Activated gamma-delta T cell treated with Interleukin-2 at 50 U/mL for 16 hours (primary cell): ENCODE measurements around the gene HNRNPK.

Experiments used
- DNase-seq: peaks from one replicate; pipeline ENCODE4 v3.0.0-alpha.2; 2020

Gene HNRNPK

DNA sequence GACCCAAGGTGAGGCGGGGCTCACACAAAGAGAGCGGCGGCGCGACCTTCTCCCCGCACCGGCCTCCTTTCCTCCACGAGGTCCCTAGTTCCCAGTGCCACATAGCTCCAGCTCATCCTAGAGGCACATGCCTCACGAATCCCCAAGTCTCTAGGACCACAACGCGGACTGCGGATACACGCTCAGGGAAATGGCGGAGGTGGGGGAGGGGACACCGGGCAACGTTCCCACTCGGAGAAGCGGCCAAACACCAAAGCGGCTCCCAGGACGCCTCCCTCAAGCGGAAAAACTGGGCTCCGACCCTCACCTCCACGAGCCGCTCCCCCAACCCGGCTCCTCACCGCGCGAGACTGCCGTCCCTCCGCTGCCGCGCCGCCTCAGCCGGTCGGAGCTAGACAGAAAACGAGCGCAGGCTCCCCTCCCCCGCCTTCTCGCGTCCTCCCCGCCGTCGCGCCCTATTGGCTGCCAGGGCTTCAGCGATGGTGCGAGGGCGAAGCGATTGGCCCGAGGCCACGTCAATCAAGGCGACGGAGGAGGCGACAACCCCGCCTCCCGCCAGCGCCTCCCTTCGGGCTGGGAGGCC lies at the start of gene HNRNPK:
Gene HNRNPK, minus strand, starts transcription at position 404 of the 583 bp plus-strand sequence. CDS start 1,963 bp downstream, outside the sequence.
- DNase-seq = peak; percentile 100

DNA sequence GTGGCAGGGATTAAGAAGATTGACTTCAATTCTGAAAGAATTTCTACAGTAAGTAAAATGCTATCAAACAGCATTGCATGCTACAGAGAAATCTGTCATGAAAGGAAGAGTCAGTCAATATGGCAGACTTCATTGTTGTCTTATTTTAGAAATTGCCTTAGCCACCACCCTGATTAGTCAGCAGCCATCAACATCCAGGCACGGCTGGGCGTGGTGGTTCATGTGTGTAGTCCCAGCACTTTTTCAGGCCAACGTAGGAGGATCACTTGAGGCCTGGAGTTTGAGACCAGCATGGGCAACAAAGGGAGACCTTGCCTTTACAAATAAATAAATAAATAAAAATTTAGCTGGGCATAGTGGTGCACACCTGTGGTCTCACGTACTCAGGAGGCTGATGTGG lies 47.2 kb upstream of the HNRNPK start:
- DNase-seq = no peak

DNA sequence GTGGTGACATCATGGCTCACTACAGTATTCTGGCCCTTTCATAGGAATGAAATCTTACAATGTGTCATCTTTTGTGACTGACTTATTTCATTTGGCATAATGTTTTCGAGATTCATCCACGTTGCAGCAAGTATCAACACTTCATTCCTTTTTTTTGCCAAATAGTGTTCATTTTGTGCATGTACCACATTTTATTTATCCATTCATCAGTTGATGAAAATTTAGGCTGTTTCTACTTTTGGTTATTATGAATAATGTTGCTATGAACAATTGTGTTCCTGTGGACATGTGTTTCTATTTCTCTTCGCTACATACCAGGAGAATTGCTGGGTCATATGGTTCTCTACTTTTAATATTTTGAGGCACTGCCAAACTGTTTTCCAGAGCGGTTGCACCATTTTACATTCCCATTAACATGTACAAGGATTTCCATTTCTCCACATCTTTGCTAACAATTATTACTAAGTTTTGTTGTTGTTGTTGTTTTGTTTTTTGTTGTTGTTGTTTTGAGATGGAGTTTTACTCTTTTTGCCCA lies 44.1 kb upstream of the HNRNPK start:
- DNase-seq = no peak

DNA sequence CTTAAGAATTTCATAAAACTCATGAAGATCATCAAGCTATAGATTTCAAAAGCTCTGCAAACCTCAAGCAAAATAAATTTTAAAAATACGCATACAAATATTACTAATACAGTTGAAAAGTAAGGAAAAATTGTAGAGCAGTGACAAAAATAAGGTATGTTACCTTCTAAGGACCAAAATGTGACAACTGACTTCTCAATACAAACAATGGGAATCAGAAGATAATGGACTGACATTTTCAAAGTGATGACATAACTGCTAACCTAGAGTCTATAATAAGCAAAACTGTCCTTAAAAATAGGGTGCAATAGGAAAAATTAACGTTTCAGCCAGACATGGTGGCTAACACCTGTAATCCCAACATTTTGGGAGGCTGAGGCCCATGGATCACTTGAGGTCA lies 27.6 kb upstream of the HNRNPK start:
- DNase-seq = no peak

DNA sequence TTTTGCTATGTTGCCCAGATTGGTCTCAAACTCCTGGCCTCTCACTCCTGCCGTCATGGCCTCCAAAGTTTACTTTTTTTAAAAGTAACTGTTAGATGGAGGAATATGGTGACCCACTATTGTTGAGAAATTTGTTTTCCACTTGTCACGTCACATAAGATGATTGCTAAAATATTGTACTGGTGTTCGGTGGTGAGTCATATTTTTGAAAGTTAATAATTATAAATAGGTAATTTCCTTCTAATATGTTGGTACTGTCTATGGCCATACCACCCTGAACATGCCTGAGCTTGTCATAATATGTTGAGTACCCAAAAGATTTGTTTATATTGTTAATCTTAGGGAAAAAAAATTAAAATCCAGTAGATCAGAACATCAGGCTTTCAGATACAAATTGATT lies 23.2 kb upstream of the HNRNPK start:
- no peak for DNase-seq

DNA sequence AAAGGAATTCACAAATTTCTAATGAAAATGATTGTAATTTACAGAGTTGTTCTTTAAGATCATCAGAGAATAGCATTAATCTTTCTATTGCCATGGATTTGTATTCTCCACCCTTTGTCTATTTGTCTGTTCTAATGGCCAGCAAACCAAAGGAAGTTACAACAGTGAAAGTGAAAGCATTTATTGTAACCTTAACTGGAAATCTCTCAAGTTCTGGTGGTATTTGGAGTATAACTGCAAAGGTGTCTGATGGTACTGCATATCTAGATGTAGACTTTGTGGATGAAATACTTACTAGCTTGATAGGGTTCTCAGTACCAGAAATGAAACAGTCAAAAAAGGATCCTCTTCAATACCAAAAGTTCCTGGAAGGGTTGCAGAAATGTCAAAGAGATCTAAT lies 22.3 kb upstream of the HNRNPK start:
- no peak for DNase-seq

DNA sequence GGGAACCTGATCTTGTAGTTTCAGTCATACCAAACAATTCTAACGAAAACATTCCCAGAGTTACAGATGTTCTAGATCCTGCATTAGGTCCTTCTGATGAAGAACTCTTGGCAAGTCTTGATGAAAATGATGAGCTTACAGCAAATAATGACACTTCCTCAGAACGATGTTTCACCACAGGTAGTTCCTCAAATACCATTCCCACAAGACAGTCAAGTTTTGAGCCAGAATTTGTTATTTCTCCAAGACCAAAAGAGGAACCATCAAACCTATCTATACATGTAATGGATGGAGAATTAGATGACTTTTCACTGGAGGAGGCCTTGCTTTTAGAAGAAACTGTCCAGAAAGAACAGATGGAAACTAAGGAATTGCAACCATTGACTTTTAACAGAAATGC lies 21.6 kb upstream of the HNRNPK start:
- no peak for DNase-seq

DNA sequence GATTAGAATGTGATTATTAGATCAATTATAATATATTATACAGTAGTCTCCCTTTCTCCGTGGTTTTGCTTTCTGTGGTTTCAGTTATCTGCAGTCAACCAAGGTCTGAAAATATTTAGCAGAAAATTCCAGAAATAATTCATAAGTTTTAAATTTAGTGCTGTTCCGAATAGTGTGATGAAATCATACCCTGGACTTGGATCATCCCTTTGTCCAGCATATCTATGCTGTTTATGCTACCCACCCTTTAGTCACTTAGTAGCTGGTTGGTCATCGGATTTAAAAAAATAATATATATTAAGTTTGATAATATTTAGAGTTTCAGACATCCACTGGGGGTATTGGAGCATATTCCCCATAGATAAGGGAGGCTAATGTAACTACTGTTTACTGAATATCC lies 20.2 kb upstream of the HNRNPK start:
- no peak for DNase-seq

DNA sequence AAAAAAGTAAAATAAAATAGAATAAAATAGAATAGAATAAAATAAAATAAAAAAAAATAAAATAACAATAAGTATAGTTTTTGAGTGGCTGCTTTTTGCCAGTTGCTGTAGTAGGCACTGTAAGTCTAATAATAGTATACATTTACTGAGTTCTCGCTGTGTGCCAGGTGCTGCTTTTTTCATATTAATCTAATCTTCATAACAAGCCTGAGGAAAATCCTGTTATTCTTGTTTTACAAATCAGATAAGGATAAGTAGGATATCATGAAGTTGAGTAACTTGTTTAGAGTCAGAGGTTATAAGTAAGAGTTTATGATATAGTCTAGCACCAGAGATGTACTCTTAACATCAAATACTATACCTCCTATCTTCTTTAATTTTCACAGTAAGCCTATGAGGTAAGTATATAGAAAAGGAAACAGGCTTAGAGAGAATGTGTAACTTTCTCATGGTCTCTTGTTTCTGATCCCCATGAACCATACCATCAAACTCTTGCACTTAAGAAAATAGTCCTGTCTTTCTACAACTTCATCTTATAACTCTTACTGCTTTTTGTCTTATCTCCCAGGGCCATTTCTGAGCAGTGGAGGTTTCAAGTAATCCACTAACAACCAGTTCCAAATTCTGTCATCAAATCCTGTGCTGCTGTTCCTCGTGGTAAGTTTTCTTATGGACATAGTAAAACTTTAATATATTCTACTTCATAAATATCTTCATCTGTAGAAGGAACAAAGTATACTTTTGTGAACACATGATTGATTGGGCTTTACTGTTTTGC lies 19.3 kb upstream of the HNRNPK start:
- DNase-seq = no peak

DNA sequence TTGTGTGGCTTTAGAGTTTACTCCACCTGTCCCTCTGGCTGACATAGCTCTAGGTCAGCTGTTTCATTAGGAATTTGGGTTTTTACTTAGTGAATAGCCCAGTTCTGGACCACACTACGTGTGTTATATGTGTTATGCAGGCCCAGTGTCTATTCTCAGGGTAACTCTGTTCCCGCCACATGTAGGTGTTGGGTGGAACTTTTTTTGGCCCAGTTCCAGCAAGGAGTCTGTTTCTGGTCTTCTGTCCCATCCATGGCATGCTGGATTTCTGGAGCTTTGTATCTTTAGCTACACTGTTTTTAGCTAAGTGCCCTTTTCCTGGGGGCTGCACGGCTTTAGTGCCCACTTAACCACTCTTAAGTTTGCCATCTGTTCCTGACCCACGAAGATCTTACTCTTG lies 16.1 kb upstream of the HNRNPK start:
- DNase-seq = no peak

DNA sequence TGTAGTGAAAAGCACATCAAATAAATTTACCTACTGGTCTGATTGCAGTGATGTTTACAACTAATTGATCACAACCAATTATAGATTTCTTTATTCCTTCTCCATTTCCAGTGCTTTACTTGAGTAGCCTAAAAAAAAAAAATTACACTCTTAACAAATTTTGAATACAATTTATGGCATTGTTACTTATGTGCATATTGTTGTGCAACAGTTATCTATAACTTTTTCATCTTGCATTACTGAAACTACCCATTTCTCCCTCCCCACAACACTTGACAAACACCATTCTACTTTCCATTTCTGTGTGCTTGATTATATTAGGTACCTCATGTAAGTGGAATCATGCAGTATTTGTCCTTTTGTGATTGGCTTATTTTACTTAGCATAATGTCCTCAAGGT lies 12.9 kb upstream of the HNRNPK start:
- no peak for DNase-seq

DNA sequence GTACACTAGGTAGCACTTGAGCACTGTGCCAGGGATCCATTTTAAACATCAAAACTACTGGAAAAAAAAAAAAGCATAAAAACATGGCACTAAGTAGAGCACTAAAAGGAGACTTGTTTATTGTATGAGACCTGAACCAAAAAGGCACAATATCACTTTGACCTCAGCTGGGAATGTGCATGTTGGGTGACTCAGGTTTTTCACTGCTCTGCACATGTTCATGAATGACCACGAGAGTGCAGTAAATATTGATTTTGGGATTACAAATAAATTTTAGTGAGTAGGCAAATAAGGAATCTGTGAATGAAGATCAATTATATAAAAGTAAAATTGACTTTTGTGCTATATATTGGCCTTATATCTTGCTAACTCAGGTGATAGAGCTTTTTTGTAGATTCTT lies 12.4 kb upstream of the HNRNPK start:
- DNase-seq = no peak

DNA sequence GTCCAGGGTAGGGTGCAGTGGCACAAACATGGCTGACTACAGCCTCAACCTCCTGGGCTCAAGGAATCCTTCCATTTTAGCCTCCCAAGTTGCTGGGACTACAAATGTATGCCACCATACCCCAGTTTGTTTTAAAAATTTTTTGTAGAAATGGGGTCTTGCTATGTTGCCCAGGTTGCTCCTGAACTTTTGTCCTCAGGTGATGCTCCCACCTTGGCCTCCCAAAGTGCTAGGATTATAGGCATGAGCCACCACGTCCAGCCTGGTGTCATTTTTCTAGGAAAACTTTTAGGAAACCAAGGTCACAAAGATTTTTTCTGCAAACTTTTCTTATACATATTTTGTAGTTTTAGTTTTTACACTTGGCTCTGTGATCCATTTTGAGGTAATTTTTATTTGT lies 11.3 kb upstream of the HNRNPK start:
- no peak for DNase-seq

DNA sequence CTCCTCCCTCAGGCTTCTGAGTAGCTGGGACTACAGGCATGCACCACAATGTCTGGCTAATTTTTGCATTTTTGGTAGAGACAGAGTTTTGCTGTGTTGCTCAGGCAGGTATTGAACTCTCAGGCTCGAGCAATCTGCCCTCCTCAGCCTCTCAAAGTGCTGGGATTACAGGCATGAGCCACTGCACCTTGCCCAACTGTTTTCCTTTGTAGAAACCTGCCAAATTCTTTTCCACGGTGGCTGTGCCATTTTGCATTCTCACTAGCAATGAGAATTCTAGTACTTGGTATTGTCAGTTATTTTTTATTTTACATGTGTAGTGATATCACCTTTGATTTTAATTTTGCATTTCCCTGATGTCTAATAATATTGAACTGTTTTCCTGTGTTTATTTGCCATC lies 8.4 kb upstream of the HNRNPK start:
- DNase-seq = no peak

DNA sequence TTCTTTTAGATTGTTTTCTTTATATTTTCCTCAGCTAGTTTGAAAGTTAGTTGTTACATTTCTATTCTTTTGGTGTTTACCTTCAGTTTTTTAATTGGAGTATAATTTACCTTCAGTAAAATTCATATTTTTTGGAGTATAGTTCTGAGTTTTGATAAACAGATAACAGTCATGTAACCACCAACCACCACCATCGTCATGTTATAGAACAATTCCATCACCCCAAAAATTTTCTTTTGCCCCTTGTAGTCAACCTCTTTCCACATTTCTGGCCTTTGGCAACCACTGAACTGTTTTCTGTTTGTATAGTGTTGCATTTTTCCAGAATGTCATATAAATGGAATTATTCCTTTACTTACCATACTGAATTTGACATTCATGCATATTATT lies 7.4 kb upstream of the HNRNPK start:
- no peak for DNase-seq

DNA sequence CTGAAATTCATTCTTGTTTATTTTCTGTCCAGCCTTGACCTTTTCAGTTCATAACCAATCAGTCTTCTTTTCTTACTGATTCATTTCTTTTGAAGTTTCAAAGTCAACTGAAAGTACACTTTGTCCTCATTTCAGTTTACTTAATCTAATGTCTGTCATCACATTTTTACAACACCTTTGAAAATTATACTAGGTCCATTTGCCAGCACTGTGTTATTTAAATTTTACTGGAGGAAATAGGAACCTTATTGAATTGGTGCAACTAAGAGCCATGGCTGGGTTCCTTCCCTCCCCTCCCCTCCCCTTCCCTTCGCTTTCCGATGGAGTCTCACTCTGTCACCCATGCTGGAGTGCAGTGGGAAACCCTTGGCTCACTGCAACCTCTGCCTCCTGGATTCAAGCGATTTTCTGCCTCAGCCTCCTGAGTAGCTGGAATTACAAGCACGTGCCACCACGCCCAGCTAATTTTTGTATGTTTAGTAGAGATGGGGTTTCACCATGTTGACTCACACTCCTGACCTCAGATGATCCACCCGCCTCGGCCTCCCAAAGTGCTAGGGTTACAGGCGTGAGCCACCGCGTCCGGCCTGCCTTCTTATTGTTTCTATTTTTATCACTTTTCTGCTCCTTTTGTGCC lies 6.9 kb upstream of the HNRNPK start:
- no peak for DNase-seq

DNA sequence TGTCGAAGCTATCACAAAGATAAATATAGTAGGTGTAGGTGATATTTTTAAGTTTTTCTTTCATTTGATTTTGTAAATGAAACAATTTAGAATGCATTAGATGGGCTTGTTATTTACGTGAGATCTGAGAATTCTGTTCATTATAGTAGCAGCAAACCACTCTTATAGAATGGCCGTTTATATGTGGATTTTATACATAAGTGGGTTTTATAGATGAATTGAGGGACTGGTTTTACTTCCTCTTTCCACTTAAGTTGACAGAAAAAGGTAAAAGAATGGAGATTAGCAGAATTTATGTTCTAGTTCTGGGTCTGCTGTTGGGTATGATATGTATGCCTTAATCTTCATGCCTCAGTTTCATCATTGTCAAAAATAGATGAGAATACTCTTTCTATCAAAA lies 6.2 kb upstream of the HNRNPK start:
- no peak for DNase-seq

DNA sequence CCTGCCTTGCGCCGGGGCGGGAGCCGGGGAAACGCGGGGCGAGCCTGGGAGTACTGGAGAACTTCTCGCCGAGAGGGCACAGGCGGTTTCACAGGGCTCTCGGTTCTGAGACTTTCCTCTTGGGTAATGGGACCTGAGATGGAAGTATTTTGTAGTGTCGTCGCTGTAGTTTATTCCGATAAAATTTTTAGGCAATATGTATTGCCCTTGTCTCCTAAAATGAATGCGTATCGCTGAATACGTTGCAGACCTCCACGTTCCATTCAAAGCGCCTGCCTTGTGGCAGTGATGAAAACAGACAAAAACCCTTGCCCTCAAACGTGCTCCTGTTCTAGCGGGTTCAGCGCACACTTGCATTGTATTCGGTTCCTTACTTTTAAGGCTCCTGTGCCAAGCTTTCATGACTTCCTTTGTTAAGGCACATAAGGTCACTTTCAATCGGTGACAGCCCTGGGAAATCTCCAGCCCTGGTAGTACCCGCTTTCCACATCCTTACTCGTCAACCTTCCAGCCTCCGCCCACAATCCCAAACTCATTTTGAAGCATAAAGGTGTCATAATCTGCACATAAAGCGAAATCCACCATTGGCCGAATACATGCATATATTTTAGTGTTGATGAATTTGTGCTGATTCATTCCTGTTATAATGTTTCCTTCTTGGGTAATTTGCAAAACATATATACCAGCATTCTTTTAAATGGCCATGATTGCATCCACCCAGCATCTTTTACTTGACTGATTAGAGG lies 1.3 kb upstream of the HNRNPK start:
- peak; percentile 6 for DNase-seq

DNA sequence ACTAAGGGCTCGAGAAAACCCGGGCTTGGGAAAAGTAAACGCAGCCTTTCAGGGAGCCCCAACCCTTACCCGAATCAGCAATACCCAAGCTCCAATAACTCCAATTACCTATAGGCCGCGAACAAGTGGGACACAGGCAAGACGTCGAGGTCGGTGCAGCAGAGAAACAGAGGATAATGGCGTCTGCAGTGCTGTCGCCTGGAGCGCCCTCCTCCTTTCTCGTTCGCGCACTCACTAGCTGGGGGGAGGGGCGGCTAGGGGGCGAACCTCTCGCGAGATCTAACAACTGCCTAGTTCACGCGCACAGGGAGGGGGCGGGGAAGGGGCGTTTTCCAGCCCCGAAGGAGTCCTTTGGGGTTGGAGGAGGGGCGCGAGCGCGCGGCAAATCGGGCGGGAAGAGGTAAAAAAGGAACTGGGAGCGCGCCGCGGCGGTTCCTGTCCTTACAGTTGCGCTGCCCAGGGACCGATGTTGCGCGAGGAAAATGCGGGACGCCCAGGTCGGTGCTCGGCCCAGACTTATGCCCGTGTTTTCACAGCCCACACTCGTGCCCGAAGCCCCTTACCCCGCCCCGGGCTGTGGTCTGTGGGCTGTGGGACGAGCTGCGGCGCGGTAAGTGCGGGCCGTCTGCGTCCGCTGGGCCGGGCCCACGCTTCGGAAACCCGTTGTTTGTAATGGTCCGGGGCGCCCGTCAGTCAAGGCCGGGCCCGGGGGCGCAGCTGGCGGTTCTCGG lies 545 bp upstream of the HNRNPK start, which contains the start of gene RMI1:
Gene RMI1, plus strand, starts transcription at position 411 of the 731 bp plus-strand sequence. CDS start 20,182 bp downstream, outside the sequence.
- DNase-seq = peak; percentile 100

DNA sequence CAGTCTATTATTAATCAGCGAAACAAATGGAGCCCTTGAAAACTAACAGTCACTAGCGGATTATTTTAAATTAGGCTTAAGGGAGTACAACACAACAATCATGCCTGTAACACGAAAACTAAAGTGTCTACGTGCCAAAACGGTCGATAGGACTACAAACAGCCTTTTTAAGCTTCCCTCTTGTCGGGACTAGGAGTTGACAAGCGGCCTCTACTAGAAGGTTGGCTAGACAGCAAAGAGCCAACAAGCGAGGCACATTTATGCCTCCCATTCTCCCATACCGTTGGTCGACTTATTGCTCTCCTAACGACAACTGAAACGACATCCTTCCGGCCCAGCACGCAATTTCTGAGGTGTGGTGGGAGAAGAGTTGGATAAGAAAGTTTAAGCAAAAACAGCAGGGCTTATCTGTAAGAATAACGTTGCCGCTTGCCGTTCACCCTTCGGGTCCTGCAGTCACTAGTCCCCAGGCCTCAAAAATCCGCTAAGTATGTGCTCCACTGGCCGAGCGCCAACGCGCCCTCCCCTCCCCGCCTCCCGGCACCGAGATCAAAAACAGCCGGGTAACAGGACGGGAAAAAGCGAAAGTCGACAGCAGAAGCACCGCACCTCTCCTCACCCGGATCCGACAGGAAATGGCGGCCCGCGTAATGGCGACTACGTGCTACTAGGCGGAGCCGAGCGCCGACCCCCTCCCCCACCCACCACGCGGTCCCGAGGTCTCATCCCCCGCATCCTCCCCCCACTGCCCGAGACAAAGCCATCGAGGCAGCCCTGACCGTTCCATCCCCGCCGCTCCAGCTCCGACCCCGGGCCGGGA lies 813 bp downstream of the HNRNPK start:
- peak; percentile 82 for DNase-seq

DNA sequence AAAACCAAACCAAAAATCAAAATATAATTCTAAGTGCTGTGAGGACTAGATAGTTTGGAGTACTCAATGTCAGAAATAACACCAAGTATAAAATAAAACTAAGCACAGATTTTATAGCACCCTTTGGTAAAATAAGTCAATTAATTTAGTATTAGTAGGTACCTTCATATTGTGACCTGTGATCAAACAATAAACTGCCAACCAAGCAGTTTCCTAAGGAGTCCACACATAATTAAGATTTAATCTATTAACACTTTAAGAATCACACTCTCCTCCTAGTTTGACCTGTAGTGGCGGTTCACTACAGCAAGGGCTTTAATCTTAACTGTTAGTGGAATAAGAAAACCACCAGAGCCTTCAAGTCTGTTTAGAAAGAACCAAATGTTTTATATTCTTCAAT lies 2.8 kb downstream of the HNRNPK start:
- DNase-seq = no peak

DNA sequence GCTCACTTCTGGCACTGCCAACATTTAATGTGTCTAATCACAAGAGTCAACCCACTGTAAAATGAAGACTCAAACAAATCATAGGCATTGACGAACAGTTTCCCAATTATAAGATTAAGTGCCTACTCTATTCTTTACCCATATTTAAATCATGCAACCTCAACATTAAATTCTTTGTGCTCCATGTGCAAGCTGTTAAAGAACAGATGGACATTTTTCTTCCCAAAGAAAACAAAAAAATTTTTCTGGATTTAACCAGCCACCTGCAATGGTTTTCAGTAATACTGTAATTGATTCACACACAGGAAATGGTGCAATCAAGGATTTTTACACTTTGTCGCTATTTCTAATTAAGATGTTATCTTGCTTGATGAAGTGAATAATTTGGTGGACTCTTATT lies 3.6 kb downstream of the HNRNPK start:
- no peak for DNase-seq
